ENCODE results near the gene FAM81B.
A peak's percentile ranks its signal among the peaks of the same experiment; 100 is the strongest.
"Not testable (repeated sequence)": the region's sequence is repeated elsewhere in the genome, so short reads cannot be mapped to it uniquely, and the experiment has no call there.

Gene FAM81B, protein sequence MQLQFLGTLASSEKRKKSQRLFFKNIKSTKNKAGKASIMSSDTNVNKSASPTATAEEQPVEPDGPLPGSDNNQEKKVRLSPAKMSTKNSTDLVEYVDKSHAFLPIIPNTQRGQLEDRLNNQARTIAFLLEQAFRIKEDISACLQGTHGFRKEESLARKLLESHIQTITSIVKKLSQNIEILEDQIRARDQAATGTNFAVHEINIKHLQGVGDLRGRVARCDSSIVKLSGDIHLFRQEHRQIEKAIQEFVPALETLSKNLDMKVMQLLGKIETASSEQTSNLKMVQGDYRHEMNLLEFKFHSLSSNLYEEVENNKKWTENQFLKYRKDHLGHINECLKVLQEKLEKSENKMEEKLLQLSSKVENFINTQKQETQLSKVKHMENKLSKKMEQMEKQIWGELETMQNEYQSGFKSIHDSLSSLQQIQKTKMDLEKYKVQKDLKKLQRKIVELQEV

DNA sequence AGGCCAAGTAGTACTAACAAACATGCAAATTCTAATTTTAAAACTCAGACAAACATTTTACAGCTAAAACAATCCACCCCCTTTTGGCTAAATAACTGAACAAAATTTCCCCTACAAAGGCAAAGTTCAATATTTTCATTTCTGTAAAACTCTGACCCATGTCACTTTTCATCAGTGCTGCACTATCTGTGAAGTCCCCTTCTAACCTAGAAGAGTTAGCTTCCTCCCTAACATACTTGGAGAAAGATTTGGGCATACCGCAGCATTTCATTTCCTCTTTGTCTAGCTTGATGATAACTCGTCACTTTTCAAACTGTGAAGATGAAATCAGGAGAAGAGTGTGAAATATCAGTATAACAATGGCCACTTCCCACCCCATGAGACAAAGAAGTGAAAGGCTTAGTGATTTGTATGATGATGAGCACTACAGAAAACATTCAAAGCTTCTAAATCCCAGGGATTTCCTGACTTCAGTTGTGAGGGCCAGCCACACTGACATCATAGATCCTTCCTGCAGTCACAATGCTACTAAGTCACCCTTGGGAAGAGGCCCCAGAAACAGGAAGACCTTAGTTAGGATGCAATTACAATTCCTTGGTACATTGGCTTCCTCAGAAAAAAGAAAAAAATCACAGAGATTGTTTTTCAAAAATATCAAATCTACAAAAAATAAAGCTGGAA is at the start of gene FAM81B:
Gene FAM81B, plus strand, starts transcription at position 555 of the 681 bp plus-strand sequence. Its CDS starts 24 bp downstream, at position 579.
- DNase-seq (ENCODE audit: insufficient read length, low spot score) (no peak), FAIRE-seq (peak; percentile 68)
- TF ChIP-seq POLR2A (IDR thresholded peaks at IDR 0.05; ENCODE audit: low read depth, low read length), result no peak

DNA sequence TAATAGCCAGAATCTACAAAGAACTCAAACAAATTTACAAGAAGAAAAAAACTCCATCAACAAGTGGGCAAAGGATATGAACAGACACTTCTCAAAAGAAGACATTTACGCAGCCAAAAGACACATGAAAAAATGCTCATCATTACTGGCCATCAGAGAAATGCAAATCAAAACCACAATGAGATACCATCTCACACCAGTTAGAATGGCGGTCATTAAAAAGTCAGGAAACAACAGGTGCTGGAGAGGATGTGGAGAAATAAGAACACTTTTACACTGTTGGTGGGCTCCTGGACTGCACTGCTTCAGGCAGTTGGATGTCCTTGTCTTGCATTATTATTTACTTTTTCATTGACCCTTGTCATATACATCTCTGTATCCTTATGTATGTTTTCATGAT is 49.7 kb upstream of the FAM81B start:
- not testable (repeated sequence) for FAIRE-seq; DNase-seq (ENCODE audit: insufficient read length, low spot score)

DNA sequence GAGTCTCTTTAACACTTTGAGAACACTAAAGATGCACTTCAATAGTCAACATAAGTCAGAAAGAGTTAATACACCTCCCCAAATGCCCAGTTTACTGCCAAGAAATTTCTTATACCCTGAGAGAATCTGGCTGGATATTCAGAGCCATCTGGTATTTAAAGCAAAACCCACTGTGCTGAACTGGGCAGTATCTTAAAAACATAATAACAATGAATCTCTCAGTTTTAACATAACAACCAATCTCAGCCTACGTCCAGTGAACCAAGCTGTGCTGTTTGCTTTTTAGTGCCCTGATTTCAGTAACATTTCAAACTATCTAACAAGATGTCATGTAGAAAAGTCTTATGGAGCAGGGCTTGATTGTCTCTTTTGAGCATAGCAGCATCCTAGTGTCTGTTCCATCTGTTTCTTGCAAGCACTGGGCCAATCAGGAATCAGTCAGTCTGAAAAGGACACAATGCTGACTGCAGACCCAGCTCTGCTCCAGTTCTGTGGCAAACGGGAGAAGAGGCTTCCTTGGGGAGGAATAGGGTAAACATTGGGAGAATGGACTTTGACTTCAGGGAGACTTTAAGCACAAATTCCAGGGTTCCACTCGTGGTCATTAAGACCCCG is 43.6 kb upstream of the FAM81B start:
- TF ChIP-seq POLR2A (IDR thresholded peaks at IDR 0.05; ENCODE audit: low read depth, low read length), result no peak
- no peak for FAIRE-seq

DNA sequence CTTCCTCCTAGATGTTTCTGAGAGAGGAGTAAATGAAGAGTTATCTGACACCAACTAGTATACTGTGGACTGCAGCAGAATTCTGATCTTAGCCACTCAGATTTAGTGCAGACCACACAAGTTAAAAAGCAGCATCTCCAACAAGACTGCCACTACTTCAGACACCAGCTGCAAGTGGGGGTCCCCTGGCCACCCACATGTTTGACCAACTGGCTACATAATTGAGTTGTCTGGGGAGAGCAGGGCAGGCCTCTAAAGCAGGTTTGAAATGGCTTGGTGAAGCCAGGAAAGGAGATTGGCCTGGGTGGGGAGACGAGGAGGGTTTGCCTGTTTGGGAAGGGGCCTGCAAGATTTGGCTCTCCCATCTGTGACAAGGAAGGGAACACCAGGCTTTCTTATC is 40.5 kb upstream of the FAM81B start:
- DNase-seq (ENCODE audit: insufficient read length, low spot score), result no peak
- FAIRE-seq, result no peak
- TF ChIP-seq POLR2A (IDR thresholded peaks at IDR 0.05; ENCODE audit: low read depth, low read length), result no peak

More for the DNA sequence above, 43.6 kb upstream of the FAM81B start:
- DNase-seq (ENCODE audit: insufficient read length, low spot score), result no peak

DNA sequence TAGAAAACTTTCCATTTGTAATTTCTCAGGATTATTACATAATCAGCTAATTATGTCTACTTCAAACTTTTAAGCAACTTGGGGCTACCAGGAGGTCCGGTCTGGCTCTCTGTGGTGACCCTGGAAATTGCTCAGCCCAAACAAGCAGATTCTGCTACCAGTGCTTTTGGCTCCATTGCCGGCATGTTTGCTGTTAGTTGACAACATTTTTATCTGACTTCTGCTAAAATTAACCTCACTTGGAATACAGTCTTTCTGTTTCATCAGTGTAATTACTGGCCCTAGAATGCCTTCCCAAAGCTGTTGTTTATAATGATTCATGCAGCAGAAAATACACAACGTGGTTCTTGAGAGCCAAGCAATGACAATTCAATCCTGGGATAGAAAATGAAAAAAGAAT is 38.5 kb upstream of the FAM81B start:
- DNase-seq (ENCODE audit: insufficient read length, low spot score), result no peak
- FAIRE-seq, result no peak

DNA sequence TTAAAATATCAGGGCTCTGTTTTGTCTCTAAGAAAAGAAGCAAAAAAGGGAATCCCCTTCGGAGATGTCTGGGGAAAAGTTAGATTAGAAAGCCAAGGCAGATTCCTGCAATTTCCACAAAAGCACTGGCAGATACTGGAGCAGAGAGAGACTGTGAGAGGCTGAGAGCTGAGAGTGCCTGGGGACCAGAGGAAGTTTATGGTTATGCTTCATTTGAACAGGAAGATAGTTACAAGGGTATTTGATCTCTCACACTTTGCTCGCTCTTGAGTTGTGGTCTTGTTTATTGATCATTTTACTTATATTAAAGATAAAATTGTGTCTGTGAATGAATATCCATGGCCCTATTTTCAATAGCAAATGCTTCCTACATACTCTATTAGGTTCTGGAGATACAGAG is 32.8 kb upstream of the FAM81B start:
- TF ChIP-seq POLR2A (IDR thresholded peaks at IDR 0.05; ENCODE audit: low read depth, low read length), result no peak
- DNase-seq (ENCODE audit: insufficient read length, low spot score) (no peak), FAIRE-seq (no peak)

More for the DNA sequence above, 38.5 kb upstream of the FAM81B start:
- no peak for TF ChIP-seq POLR2A (IDR thresholded peaks at IDR 0.05; ENCODE audit: low read depth, low read length)

DNA sequence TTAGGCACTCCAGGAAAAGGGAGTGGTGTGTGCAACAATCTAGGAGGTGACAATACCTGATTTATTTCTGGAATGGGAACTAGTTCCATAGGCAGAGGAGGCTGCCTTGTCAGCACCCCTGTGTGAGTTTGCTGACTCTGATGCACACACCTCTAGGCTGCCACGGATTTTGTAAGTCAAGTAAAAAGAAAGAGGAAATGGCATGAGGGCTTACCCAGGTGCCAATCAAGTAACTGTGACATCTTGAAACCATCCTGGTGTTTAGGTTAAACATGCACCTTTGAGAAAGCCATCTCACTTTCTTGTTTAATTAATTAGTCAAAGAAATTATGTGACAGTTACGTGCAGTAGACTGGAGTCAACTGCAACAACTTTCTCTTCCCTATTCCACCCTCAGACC is 32.3 kb upstream of the FAM81B start:
- FAIRE-seq (no peak), DNase-seq (ENCODE audit: insufficient read length, low spot score) (no peak)
- no peak for TF ChIP-seq POLR2A (IDR thresholded peaks at IDR 0.05; ENCODE audit: low read depth, low read length)

DNA sequence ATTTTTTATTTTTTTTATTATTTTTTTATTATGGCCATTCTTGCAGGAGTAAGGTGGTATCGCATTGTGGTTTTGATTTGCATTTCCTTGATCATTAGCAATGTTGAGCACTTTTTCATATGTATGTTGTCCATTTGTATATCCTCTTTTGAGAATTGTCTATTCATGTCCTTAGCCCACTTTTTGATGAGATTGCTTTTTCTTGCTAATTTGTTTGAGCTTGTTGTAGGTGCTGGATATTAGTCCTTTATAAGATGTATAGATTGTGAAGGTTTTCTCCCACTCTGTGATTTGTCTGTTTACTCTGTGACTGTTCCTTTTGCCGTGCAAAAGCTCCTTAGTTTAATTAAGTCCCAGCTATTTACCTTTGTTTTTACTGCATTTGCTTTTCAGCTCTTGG is 30.5 kb upstream of the FAM81B start:
- not testable (repeated sequence) for FAIRE-seq

DNA sequence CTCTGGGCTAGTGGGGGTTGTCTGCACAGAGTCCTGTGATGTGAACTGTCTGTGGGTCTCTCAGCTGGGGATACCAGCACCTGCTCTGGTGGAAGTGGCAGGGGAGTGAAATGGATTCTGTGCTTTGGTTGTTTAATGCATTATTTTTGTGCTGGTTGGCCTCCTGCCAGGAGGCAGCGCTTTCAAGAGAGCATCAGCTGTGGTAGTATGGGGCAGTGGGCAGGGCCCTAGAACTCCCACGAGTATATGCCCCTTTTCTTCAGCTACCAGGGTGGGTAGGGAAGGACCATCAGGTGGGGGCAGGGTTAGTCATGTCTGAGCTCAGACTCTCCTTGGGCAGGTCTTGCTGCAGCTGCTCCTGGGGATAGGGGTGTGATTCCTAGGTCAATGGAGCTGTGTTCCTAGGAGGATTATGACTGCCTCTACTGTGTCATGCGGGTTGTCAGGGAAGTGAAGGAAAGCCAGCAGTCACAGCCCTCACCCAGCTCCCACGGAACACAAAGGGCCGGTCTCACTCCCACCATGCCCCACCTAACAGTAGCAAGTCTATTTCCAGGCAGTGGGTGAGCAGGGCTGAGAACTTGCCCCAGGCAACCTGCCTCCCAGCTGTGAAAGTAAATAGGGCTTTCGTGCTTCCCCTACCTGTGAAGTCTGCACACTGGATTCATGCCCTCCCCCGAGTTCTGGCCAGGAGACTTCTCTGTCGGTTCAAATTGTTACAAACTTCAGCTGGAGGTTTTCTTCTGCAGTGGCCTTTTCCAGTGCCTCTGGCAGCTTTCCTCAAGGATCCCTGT is 25.7 kb upstream of the FAM81B start:
- DNase-seq (ENCODE audit: insufficient read length, low spot score), result no peak
- FAIRE-seq, result no peak
- no peak for TF ChIP-seq POLR2A (IDR thresholded peaks at IDR 0.05; ENCODE audit: low read depth, low read length)

More for the DNA sequence above, 30.5 kb upstream of the FAM81B start:
- DNase-seq (ENCODE audit: insufficient read length, low spot score), result not testable (repeated sequence)

DNA sequence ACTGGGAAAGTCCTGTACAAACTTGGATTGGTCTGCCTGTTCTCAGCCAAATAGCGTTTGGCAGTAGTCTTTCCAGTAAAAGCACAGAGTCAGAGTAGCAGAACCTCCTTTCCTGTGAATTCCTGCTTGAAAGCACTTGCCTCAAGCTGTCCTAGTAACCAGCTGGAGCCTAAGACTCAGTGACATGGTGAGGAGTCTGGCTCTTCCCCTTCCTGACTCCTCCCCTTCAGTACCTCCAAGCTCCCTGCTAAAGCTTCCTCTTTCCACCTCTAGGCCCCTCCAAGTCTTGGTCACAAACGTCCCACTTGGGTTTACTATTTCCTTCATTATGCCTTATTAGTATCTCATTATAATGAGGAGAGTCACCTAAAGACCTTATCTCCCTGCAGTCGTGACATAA is 21.4 kb upstream of the FAM81B start:
- FAIRE-seq (no peak), DNase-seq (ENCODE audit: insufficient read length, low spot score) (no peak)
- no peak for TF ChIP-seq POLR2A (IDR thresholded peaks at IDR 0.05; ENCODE audit: low read depth, low read length)

DNA sequence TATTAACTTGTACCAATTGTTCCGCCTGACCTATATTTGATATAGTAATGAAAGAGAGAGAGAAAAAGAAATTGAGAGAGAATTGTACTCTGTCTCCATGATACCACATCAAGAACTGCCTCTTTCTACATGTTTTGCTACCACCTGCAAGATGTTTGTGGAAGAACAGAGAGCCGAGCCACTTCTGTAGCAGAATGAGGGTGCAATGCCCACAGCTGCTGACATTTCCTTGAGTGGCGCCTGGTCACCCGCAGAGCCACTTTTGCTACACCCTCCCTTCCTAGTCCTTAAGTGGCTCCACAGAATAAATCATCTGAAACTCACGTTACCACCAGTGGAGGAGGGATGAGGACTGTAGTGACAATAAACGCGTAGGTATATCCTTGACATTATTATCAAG is 17.1 kb upstream of the FAM81B start:
- FAIRE-seq, result no peak
- no peak for DNase-seq (ENCODE audit: insufficient read length, low spot score)
- TF ChIP-seq POLR2A (IDR thresholded peaks at IDR 0.05; ENCODE audit: low read depth, low read length), result no peak

DNA sequence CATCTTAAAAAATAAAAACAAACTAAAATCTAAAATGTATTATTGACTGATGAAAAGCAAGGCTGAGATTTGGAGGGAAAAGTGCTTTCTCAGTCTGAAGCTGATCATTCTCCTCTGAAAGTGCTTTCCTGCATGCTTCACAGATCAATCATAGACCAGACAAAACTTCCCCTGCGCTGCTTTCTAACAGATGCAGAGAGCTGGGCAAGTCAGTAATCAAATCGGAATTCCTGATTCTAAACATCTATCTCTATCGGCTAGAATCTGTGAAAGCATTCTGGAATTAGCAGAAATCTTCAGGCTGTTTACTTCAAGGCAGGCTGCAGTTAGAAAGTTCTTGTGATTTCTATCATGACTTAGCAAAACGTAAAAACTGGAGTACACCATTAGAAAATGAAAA is 15.6 kb upstream of the FAM81B start:
- DNase-seq (ENCODE audit: insufficient read length, low spot score), result no peak
- no peak for TF ChIP-seq POLR2A (IDR thresholded peaks at IDR 0.05; ENCODE audit: low read depth, low read length)
- FAIRE-seq, result no peak

DNA sequence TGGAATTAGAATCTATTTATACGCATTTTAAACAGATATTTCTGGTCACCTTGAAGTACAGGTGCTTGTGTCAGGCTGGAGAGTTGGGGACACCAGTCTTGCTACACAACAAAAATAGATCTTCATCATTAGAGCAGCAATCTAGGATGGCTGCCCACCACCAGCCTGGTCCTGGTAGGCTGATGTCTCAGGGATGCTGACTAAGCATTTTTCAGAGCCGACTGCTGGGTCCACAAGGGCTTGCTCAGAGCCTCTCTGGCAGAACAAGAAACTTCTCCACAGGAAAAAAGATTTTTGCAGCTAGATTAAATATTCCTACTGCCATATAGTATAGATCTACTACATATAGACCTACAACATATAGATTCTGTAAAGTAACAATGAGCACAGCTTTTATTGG is 12.0 kb upstream of the FAM81B start:
- DNase-seq (ENCODE audit: insufficient read length, low spot score), result no peak
- FAIRE-seq, result no peak

More for the DNA sequence above, 12.0 kb upstream of the FAM81B start:
- no peak for TF ChIP-seq POLR2A (IDR thresholded peaks at IDR 0.05; ENCODE audit: low read depth, low read length)

Measured in H54 (cell line).